GM18511 (cell line): Measurements from ENCODE around the gene CC2D1B.

ENCODE experiments used
- ATAC-seq: cut with Tn5 transposase; IDR thresholded peaks from one replicate; pipeline ENCODE4 v1.9.1; 2021; ENCODE audit warnings: mild to moderate bottlenecking, moderate library complexity; ENCODE audit not compliant: unreplicated experiment

The CC2D1B gene

GRCh38 chr1:52360595-52360968 is 5.4 kb downstream of the CC2D1B start:
- ATAC-seq: no peak

- ATAC-seq: no peak
Measured at GRCh38 chr1:52359676-52360594, 6.1 kb downstream of the CC2D1B start.

- ATAC-seq: no peak
Measured at GRCh38 chr1:52358851-52359497, 7.0 kb downstream of the CC2D1B start.

- ATAC-seq: no peak
Measured at GRCh38 chr1:52357397-52357796, 8.6 kb downstream of the CC2D1B start.

- ATAC-seq: no peak
Measured at GRCh38 chr1:52356818-52357355, 9.1 kb downstream of the CC2D1B start.

- no peak for ATAC-seq
Measured at GRCh38 chr1:52355847-52356505, 10.0 kb downstream of the CC2D1B start.

- no peak for ATAC-seq
Measured at GRCh38 chr1:52355436-52355835, 10.6 kb downstream of the CC2D1B start.

GRCh38 chr1:52352690-52353089 is 13.3 kb downstream of the CC2D1B start:
- ATAC-seq: no peak

- ATAC-seq: no peak
Measured at GRCh38 chr1:52348704-52349300, 17.2 kb downstream of the CC2D1B start.

GRCh38 chr1:52346653-52347052 is 19.4 kb downstream of the CC2D1B start:
- ATAC-seq: no peak

- ATAC-seq: no peak
Measured at GRCh38 chr1:52345252-52345651, 20.8 kb downstream of the CC2D1B start.

- no peak for ATAC-seq
Measured at GRCh38 chr1:52343979-52344378, 22.0 kb downstream of the CC2D1B start.

- no peak for ATAC-seq
Measured at GRCh38 chr1:52341655-52342260, 24.2 kb downstream of the CC2D1B start.

- no peak for ATAC-seq
Measured at GRCh38 chr1:52337439-52337838, 28.6 kb downstream of the CC2D1B start.

GRCh38 chr1:52334906-52335528 is 31.0 kb downstream of the CC2D1B start:
- ATAC-seq: no peak

- ATAC-seq: no peak
Measured at GRCh38 chr1:52332411-52332810, 33.6 kb downstream of the CC2D1B start.

GRCh38 chr1:52328615-52329014 is 37.4 kb downstream of the CC2D1B start:
- no peak for ATAC-seq

- no peak for ATAC-seq
Measured at GRCh38 chr1:52325786-52326185, 40.2 kb downstream of the CC2D1B start.

- ATAC-seq: no peak
Measured at GRCh38 chr1:52323731-52324130, 42.3 kb downstream of the CC2D1B start.

GRCh38 chr1:52321061-52321460 is 44.9 kb downstream of the CC2D1B start:
- no peak for ATAC-seq
